NCI-H1436 treated with DMSO at 0.1 percent for 48 hours (cell line): Measurements from ENCODE around the gene SUN3.
"Not testable (repeated sequence)": the region's sequence is repeated elsewhere in the genome, so short reads cannot be mapped to it uniquely, and the experiment has no call there.

Source experiments
- DNase-seq: peaks from one replicate; lab custom pipeline; 2025; lab: John Stamatoyannopoulos, UW

The SUN3 gene

GRCh38 chr7:48031111-48031510 is 2.2 kb upstream of the SUN3 start:
- DNase-seq, result no peak

DNA sequence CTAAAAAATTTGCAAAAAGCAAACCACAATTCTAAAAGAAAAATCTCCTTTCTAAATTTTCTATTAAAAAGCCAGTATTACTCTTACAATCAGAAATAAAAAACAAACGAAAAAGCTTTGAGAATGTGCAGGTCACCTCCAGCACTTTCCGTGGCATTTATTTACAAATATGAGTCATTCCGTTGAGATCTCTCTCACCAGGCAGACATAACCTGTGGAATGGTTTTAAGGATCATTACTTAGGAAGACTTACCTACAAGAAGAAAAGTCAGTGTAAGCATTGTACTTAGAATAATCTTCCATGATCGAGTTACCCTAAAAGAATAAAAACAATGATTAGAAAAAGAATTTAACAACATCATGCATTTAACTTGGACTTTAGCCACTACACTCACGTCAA is 3.3 kb downstream of the SUN3 start:
- DNase-seq, result no peak

DNA sequence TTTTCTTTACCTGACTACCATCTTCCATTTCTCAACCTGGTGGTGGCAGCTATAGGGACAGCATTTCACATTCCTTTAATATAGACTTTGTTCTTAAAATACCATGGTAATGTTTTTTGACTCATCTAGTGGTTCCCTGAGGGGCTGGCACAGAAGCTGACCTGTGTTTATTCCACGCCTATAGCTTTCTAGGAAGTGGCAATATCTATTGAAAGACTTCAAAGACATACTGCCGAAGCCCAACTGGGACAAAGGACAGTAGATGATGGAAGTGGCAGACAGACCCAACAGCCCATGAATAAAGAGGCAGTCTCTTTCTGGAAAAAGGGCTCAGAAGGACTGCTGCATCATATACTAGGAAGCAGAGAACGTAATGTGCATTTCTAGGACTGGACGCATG is 11.2 kb downstream of the SUN3 start:
- DNase-seq, result no peak

- DNase-seq, result no peak
Observed at GRCh38 chr7:48016641-48017040, 12.3 kb downstream of the SUN3 start.

DNA sequence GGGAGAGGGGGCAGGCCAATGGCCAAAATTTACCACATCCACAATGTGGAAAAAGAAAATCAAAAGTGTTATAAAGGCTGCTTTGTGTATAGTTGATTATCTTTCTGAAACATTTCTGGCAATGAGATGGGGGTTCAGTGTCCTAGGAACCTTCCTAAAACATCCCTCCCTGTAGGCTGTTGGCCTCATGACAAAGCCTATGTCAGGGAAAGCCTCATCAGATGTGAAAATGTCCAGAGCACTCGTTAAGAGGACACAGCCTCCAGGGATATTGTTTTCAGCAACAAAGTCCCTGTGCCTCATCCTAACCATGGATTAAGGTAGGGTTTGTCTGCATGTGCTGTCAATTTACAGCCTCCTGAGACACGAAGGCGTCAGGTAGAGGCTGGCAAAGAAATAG is 17.0 kb downstream of the SUN3 start:
- no peak for DNase-seq

DNA sequence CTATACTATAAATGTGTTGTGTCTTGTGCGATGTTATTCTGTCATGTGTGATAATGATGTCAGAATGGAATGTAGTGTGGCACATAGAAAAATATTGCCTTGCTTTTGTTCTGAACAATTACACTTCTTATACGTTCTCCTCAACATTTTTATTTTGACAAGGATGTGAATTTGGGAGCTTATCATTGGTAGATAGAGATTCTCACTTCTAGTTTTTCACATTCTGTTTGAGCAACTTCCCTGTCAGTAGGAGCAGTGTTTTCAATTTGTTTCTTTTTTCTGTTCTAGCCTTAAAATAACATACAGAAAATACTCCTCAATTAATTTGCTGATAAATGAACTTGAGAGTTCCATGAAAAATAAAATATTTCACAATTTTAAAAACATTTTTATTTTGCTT is 17.6 kb downstream of the SUN3 start:
- no peak for DNase-seq

DNA sequence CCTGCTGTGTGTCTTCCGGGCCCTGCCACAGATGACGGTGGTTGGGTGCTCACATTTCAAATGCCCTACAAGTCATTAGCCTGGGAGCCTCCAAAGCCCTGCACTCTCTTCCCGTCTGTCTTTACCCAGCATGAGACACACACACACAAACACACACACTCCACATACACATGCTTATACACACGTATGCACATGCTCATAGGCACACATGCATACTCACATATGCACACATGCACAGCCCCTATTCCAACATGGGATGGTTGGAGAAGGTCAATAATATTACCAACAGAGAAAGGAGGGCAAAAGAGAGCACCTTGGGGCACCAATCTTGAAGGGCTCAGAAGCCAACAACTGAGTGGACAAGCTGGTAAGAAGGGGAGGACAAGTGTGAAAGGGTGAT is 19.0 kb downstream of the SUN3 start:
- DNase-seq, result no peak

- no peak for DNase-seq
Observed at GRCh38 chr7:48009257-48009656, 19.6 kb downstream of the SUN3 start.

DNA sequence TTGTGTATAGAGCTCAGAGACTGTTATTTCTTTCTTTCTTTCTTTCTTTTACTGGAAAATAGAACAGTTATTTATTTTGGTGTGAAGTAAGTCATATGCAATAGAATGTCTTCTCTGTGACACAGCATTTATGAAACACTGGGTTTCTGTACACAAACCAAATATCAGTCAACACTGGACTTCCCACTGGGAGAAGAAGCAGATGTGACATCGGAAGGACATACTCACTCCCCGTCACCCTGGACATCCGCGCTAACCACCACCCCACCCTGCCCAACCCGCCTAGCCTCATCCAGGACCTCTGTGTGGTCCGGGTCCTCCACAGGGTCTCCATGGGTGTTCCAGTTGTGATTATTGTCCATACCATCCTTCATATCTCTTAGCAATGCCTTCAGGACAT is 22.0 kb downstream of the SUN3 start:
- DNase-seq, result no peak

DNA sequence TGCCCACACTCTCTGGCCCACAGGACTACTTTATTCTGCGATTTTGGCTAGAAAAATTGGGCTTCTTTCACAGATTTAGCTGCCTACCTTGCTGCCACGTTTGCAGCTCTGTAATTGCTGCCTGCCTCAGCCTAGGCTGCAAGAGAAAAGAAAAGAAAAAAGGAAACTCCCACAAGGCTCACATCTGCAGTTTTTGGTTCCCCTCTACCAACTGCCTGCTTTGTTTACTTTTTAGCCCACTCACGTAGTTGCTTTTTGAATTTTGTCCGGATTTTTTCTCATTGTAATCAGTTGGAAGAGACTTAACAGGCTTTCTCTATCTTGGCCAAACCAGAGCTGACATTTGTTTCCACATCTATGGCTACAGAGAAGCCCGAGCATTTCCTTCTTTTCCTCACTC is 24.3 kb downstream of the SUN3 start:
- DNase-seq, result no peak

DNA sequence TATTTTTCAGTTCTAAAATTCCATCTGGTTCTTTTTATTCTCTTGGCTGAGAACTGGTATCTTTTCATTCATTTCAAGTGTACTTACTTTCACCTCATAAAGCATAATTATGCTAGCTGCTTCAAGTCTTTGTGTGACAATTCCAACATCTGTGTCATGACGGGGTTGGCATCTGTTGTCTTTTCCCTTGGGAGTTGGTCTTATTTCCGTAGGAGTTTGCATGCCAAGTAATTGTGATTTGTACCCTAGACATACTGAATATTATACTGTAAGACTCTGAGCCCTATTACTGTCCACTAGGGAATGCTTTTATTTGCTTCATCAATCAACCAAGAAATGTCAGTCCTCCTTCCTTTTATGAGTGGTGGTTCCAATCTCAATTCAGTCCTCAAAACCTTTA is 24.9 kb downstream of the SUN3 start:
- DNase-seq, result no peak

DNA sequence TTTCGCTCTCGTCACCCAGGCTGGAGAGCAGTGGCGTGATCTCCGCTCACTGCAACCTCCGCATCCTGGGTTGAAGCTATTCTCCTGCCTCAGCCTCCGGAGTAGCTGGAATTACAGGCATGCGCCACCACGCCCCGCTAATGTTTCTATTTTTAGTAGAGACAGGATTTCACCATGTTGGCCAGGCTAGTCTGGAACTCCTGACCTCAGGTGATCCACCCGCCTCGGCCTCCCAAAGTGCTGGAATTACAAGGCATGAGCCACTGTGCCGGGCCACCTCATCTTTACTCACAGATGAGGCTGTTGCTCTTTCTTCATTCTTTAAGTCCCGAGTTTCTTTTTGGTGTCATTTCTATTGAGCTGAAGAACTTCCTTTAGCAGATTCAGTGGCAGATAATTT is 28.7 kb downstream of the SUN3 start:
- DNase-seq, result not testable (repeated sequence)

- DNase-seq, result no peak
Observed at GRCh38 chr7:47999413-47999812, 29.5 kb downstream of the SUN3 start.

- no peak for DNase-seq
Observed at GRCh38 chr7:47992446-47992845, 36.5 kb downstream of the SUN3 start.

- DNase-seq, result no peak
Observed at GRCh38 chr7:47991741-47992311, 37.1 kb downstream of the SUN3 start.

- DNase-seq, result no peak
Observed at GRCh38 chr7:47991270-47991669, 37.6 kb downstream of the SUN3 start.

DNA sequence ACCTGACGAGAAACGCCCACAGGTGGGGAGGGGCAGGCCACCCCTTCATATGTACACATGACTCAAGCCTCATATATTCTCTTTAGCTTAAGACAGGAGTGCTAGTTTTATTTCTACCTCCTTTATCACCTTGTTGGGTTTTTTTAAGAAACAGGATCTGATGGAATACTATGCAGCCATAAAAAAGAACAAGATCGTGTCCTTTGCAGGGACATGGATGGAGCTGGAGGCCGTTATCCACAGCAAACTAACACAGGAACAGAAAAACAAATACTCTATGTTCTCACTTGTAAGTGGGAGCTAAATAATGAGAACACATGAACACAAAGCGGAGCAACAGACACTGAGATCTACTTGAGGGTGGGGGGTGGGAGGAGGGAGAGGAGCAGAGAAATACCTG is 38.3 kb downstream of the SUN3 start:
- no peak for DNase-seq

DNA sequence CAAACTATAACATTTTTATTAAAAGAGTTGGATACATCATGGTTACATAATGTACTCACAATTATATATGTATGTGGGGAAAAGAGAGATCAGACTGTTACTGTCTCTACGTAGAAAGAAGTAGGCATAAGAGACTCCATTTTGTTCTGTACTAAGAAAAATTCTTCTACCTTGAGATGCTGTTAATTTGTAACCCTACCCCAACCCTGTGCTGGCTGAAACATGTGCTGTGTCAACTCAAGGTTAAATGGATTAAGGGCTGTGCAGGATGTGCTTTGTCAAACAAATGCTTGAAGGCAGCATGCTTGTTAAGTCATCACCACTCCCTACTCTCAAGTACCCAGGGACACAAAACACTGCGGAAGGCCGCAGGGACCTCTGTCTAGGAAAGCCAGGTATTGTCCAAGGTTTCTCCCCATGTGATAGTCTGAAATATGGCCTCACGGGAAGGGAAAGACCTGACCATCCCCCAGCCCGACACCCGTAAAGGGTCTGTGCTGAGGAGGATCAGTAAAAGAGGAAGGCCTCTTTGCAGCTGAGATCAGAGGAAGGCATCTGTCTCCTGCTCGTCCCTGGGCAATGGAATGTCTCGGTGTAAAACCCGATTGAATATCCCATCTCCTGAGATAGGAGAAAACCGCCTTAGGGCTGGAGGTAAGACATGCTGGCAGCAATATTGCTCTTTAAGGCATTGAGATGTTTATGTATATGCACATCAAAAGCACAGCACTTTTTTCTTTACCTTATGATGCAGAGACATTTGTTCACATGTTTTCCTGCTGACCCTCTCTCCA is 39.1 kb downstream of the SUN3 start:
- DNase-seq, result not testable (repeated sequence)

- DNase-seq, result no peak
Observed at GRCh38 chr7:47988496-47989386, 40.2 kb downstream of the SUN3 start.

GRCh38 chr7:47982610-47983009 is 46.3 kb downstream of the SUN3 start:
- no peak for DNase-seq

- not testable (repeated sequence) for DNase-seq
Observed at GRCh38 chr7:47980648-47981047, 48.3 kb downstream of the SUN3 start.

- no peak for DNase-seq
Observed at GRCh38 chr7:47979832-47980181, 49.1 kb downstream of the SUN3 start.
